ENCODE results near the gene PGGT1B. TPM values are rescaled to one million over a fixed set of nuclear protein-coding genes. Genes with fewer than 3 reads are reported as not detected.

The PGGT1B gene
- total RNA-seq, 1 donor from 2014 or later, result 41.9 TPM

DNA sequence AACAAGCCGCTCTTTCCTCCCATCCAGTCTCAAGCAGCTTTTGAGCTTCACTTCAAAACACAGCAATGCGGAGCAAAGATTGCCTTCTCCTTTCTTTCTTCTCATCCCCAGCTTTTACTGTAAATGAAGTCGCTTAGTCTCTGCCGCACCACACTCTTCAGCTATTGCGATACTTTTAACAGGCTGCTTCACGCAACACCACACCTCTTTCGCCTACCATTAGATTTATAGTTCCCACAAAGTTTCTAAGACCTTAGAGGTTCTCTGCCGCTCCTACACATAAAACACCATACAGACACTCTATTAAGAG lies 711 bp downstream of the PGGT1B start:
- intact Hi-C loops (cut with micrococcal nuclease), result loop anchor here (1.0 kb wide), 3 partner anchors 34 to 92 kb away; partner anchors contain the start of gene CCDC112

DNA sequence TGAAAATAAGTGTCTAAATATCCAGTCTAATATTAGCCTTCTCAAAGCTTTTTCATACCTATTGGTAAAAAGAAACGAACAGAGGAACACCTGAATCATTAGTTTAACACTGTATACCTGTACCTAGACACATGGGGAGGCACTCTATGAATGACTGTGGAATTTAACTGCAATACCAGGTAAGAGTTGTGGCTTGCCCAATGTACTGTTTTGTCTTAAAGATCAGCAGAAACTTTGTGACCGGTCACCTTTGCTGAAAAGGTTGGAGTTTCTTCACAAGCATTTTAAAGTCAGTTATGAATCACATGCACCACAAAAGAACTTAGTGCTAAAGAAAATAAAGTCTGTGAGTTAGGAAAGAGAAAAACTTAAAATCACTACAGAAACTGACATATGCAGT lies 2.4 kb downstream of the PGGT1B start:
- intact Hi-C loops (cut with micrococcal nuclease), result no loop called here

DNA sequence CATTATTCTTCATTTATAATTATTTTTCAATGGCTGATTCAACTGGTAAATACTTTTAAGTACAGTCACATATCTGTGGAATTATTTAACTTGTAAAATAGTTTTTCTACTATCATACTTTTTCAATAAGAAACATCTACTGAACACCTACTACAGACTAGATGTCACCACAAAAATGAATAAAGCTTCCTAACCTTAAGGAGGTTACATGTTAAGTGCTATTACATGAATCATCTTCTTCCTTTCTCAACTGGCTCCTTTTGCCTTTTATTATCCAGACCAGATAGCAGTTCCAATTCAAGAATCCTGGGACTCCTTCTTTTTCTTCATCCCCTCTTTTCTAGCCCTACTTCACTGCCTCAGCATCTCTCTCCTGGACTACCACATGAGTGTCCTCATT lies 4.7 kb downstream of the PGGT1B start:
- intact Hi-C loops (cut with micrococcal nuclease), result no loop called here

DNA sequence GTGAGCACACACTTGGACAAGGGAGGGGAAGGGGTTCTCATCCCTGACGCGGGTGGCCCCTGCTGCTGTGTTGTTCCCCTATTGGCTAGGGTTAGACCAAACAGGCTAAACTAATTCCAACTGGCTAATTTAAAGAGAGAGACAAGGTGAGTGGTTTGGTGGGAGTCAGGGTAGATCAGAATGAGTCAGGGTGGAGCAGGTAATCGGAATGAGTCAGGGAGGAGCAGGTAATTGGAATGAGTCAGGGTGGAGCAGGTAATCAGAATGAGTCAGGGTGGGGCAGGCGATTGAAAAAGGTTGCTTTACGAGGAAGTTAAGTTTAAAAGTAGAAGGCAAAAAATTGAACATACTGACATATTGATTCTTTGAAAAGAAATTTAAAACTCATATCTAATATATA lies 13.3 kb downstream of the PGGT1B start:
- intact Hi-C loops (cut with micrococcal nuclease), result loop anchor here (5.0 kb wide), 1 partner anchor 1637 kb away; no protein-coding TSS in a partner anchor

DNA sequence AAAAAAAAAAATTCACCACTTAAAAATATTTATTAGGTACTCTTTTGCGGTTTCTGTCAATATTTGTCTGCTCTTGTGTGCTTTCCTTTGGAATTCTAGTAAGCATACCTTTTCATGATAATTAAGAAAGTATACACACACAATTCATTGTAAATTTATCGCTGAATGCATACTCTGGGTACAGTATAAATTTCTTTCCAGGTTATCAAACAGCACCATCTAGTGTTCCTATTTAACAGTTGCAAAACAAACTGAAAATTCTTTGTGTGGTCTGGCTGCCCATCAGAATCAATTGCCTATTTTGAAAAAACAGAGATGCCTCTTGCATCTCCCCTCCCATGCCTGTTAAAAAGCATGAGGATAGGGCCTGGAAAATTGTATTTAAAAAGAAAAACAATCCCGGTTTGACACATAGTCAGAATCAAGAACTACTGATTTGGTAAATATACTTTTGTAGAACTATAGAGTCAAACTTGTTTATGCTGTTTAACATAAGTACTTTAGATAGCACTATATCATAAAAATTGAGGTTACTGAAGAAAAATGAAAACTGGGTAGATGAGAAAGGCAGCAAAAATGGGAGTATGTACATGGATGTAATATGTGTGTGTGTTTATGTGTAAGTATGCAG lies 16.2 kb downstream of the PGGT1B start:
- intact Hi-C loops (cut with micrococcal nuclease), result loop anchor here (1.0 to 5.0 kb wide), 2 partner anchors 148 to 1634 kb away; no protein-coding TSS in a partner anchor

DNA sequence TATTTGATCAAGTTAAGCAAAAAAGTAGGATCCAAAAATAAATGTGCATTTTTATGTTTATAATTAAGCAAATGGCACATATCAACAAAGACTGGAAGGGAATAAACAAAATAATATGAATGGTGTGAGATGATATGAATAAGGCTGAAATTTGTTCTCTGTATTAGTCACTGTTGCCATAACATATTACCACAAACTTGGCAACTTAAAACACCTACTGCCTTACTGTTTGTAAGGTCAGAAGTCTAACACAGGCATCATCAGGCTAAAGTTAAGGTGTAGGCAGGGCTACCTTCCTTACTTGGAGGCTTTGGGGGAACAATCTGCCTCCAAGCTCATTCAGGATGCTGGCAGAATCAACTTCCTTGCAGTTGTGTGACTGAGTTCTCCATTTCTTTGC lies 19.3 kb downstream of the PGGT1B start:
- intact Hi-C loops (cut with micrococcal nuclease), result loop anchor here (5.0 kb wide), 2 partner anchors 76 to 1566 kb away; partner anchors contain the start of gene TRIM36

DNA sequence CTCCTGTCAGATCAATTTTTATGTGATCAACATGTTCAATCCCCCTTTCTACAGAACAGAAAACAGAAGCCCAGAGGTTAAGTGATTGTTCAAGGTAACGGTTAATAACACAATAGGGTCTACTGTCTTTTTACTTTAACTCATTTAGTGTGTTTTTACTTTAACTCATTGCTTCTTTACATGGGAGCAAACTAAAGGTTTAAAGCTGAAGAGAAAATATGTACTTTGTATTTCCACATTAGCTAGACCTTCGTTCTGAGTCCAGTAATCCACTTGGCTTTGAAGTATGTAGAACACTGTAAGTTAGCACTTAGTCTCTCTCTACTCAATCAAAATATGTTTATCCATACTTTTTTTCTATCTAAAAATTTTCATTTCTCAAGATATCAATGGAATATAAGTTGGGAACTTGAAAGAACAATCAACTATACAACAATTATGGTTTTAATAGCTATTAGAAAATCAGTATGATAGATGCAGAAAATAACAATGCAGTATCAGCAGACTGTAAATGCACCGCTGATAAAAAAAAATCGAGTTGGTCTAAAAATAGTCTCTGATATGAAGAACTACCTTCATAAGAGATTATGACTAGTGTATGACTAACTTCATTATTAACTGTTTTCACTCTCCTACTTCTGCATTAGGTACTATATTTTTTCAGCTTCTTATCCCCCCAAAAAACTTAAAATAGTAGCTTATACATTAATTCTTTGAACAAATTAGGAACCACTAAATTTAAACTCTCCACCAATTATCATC lies 20.6 kb downstream of the PGGT1B start:
- intact Hi-C loops (cut with micrococcal nuclease), result loop anchor here (5.0 kb wide), 2 partner anchors 75 to 1565 kb away; partner anchors contain the start of gene TRIM36

DNA sequence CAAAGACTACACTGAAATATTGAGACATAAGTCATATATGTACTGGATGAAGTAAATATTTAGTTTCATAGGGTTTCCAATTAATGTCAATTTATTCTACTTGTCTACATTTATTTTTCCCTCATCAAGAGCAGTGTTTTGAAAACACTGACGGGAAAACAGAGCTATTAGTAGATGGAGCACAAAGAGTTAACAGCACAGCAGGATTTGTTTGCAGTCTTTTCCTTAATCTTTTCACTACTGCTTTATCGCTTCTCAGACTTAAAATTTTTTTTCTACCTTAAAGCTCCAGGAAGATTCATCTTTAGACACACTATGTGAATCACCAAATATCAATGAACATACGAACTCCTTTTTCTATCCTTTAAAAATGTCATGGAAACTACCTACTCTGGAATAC lies 25.6 kb downstream of the PGGT1B start:
- intact Hi-C loops (cut with micrococcal nuclease), result no loop called here

DNA sequence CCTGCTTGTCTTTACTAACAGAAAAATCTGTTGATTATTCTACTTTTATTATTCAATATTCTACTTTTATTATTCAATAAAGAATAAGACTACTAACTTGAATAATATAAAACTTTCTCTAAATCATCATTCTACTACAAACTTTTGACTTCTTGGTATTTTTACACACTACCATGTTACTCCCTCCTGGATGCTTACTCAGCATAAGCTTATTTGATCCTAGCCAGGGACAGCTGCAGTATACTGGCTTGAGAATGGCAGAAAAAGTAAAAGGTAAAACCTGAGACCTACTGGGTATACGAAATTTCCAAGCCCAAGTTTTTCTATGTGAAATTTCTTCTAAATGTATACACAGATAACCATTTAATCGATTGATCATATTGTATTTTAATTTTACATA lies 26.1 kb downstream of the PGGT1B start:
- intact Hi-C loops (cut with micrococcal nuclease), result no loop called here

DNA sequence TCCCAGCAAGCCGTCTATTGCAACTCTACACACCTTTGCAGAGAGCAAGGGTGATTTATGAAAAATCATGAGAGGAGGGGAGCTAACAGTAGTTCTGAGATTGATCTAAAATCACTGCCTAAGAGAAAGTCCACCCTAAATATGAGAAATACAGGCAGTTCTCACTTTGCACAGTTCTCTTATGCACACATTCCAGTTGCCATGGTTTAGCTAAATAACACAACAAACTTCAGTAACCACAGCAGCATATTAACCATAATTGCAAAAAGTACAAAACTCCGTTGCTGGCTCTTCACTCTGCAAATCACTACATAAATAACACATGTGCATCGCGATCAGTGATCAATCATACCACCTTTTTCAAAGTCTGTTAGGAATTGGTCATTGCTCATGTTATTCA lies 31.1 kb downstream of the PGGT1B start:
- intact Hi-C loops (cut with micrococcal nuclease), result no loop called here

DNA sequence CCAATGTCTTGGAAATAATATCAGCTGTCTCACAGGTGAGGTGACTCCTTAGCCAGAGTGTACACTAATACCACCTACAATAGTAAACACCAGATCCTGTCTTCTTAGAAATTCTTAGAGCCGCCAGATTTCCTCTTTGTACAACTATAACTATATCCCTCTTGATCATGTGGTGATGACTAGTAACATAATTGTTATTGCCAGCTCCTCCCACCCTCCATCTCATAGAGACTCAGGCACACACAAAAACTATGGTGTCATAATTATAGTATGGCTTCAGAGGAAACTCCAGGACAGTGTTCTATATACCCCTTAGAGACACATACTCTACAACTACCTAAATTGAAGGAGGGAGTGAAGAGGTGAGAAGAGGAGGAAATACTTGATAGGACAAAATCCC lies 33.1 kb downstream of the PGGT1B start:
- intact Hi-C loops (cut with micrococcal nuclease), result no loop called here

DNA sequence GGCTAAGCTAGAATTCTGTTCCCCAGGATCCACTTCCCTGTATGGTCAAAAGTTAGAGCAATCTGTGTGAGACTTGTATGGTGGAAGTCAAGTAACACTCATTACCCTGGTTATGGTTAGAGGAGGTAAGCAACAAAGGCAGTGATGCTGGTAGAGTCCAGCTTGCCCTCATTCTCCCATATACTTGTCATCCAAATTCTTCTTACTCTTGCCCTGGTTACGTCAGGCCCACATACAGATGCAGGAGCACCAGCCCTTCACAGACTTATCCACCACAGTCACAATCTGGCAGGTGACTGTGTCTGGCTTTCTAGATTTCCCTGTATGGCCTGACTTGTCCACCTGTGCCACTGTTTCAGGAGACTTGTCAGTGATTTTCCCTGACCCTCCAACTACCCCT lies 35.4 kb downstream of the PGGT1B start:
- intact Hi-C loops (cut with micrococcal nuclease), result no loop called here

DNA sequence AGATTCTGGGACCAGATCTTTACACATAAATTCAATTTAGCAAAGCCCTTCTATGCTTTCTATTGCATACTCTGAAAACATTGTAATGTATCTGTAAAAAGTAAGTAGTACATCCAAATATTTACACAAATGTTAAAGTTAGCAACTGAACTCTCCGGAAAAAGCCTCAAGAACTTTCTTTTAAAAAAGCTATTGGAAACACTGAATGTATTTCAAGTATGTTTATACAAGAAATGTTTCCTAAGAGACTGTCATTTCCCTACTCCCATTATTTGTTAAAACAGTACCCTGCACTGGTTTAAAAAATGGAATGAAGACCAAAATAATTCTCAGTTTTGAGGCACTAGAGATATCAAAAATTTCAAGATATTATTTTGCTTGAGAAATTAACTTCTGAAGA lies 48.1 kb downstream of the PGGT1B start:
- intact Hi-C loops (cut with micrococcal nuclease), result no loop called here

DNA sequence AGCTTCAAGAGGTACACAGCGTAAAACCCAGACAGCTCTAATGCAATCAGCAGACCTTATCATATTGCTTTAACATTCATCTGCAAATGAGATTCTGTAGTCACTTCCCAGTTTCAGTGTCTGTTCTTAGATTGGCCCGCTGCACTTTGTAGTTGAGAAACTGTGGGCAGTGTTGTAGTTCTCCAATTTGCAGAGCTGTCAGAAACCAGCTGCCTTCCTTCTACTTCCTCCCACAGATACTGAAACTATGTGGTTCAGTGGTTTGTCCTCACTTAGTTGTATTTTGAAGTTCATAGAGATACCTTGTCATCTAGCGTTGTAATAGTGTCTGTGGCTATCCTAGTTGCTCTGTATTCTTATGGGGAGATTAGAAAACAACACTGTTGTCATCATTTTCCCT lies 53.4 kb downstream of the PGGT1B start:
- intact Hi-C loops (cut with micrococcal nuclease), result loop anchor here (1.0 to 2.0 kb wide), 5 partner anchors 28 to 111 kb away; partner anchors contain the start of genes CCDC112 and PGGT1B

DNA sequence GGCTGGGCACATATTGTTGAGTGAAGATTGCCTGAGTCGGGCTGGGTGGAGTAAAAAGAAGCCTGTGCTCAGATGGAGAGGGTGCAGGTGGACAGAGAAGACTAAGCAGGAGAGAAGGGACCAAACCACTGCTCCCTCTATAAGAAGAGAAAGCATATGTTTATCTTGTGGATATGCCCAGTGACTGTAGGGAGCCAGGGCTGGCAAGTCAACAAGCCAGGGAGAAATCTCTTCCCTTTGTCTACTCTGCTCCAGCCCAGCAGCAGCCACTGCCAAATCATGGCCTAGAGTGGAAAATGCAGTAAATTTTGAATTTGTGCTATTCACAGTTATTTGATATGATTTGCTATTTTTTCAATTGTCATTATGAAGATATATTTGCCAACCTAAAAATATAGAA lies 59.7 kb downstream of the PGGT1B start:
- intact Hi-C loops (cut with micrococcal nuclease), result no loop called here

DNA sequence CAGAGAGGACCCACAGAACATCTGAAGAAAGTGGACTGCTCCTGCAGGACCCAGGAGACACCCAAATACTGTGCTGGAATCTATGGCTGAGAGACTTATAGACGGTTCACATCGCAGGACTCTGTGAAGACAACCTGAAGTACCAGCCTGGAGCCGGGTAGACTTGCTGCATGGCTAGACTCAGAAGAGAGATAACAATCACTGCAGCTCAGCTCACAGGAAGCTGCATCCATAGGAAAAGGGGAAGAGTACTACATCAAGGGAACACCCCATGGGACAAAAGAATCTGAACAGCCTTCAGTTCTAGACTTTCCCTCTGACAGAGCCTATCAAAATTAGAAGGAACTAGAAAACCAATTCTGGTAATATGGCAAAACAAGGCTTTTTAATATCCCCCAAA lies 66.5 kb downstream of the PGGT1B start:
- intact Hi-C loops (cut with micrococcal nuclease), result no loop called here

DNA sequence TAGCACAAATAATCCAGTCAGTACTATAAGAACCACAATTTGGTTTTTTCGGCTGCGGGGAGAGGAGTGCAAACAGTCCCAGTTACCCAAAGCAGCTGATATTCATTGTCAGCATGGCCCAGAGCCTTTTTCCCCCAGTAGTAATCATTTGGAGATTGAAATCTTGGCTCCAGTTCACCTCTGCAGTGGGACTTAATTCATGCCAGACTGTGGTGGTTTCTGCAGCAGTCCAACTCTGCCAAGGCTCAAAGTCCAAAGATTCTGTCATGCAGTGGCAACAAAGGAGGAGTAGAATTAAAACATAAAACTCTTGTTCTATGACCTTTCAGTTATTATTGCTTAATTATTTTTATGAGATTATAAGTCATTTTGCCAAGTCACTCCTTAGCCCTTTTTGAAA lies 68.0 kb downstream of the PGGT1B start:
- intact Hi-C loops (cut with micrococcal nuclease), result no loop called here

DNA sequence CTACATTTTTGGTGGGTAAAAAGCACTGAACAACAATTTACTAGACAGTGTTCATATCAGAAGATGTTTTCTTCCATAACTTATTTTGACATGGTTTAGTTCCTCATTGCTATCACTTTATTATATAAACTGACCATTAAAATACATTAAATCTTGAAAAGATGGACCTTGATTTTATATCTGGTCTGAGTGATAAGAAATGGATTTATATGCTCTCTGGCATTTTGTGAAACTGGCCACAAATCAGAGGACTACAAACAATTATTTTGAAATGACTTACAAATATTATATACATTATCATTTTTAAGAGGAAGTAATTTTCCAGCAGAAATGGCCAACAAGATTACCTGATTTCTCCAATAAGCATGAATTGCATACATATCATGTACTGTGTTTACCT lies 69.4 kb downstream of the PGGT1B start:
- intact Hi-C loops (cut with micrococcal nuclease), result no loop called here

DNA sequence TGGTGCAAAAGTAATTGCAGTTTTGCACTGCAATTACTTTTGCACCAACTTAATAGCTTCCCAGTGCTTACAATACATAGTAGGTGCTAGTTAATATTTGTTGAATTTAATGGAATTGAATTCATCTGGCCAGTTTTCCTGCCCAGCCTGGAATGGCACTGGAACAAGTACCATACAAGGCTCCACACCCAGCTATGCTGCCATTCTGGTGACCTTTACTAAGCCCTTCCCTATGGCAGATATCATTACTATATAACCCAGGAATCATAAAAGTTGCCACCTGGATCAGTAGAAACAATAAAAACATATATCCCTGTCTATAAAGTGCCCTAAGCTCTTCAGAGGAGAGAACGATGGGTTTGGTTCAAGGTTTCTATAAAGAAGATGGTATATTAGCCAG lies 70.6 kb downstream of the PGGT1B start:
- intact Hi-C loops (cut with micrococcal nuclease), result no loop called here

DNA sequence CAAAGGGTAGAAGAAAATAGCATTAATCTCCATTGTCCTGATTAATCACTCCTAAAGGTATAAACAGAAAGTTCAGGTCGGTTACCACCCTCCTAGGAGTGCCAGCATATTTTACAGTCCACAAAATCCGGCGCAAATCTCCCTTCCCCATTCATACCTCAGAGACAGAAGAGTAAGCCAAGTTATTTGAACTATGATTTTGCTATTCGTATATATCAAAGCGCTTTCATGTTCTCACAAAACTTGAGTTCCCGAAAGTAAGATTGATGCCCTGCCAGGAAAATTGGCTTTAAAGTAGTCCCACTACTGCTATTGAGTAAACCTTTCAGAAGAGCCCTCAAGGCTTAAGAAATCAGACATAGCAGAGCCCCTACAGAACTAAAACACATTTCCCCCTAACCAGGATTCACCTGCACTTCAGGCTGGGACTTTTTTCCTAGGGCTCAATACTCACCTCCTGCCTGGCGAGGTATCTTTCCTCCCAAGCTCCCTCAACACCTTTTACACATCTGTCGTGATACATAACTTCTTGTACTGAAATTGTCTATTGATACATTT lies 71.1 kb downstream of the PGGT1B start:
- intact Hi-C loops (cut with micrococcal nuclease), result no loop called here

DNA sequence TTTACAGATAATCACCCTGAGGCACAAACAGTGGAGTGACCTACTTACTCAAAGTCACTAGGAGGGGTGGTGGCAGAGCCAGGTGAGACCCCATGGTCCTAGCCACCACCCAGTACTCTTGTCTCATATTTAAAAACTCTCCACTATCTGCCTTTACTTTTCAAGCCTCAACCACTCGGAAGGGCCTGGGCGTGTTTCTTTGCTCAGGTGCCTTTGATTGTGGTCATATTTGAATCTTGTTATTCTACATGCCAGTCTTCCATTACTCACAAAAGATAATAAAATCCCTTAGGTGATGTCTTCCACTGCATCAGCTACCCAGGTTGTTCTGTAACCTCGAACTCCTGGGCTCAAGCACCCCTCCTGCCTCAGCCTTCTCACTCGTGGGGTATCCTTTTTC lies 72.3 kb downstream of the PGGT1B start:
- intact Hi-C loops (cut with micrococcal nuclease), result no loop called here

DNA sequence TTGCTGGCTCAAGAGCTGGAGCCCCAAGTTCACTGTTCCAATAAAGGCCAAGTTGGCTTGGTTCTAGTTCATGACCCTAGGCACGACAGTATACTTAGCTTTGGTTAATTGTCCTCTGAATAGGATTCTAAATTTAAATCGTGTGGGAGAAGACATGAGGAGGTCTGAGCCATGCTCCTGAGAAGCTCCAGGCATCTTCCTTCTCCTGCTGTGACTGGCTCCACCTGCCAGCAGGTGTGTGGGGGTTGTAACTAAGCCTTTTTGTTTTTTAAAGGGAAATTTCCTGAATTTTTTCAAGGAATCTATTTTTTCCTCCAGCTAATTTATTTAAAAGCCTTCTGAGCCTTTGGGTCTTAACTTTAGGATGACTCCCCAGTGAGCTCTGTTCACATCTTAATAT lies 72.8 kb downstream of the PGGT1B start:
- intact Hi-C loops (cut with micrococcal nuclease), result loop anchor here (10.0 kb wide), 1 partner anchor 1385 kb away; the partner anchor contains the start of gene SEMA6A
